Smooth muscle cell (in vitro differentiated cells): ENCODE data around the gene TNS3. TPM values are rescaled to one million over a fixed set of nuclear protein-coding genes. Genes with fewer than 3 reads are reported as not detected.

Source experiments
- DNase-seq: peaks from one replicate; lab custom pipeline; 2025; ENCODE audit not compliant: unreplicated experiment; lab: John Stamatoyannopoulos, UW
- H2AFZ ChIP-seq: fragments of 200-600 bp; sonication (generic); 2 replicates; pipeline ENCODE4 v1.6.0; 2016; ENCODE audit warnings: antibody characterized with exemption, low read depth, mild to moderate bottlenecking
- H3F3A ChIP-seq: fragments of 200-600 bp; sonication (generic); 2 replicates; pipeline ENCODE4 v1.6.0; 2017; ENCODE audit warnings: antibody characterized with exemption, low read depth
- H3K27ac ChIP-seq: fragments of 200-600 bp; sonication (generic); 2 replicates; pipeline ENCODE4 v1.5.1; 2016; ENCODE audit warnings: low read depth, mild to moderate bottlenecking
- H3K27me3 ChIP-seq: fragments of 200-600 bp; sonication (generic); 2 replicates; pipeline ENCODE4 v1.6.1; 2016; ENCODE audit warnings: low read depth, mild to moderate bottlenecking
- H3K36me3 ChIP-seq: fragments of 200-600 bp; sonication (generic); 2 replicates; pipeline ENCODE4 v1.5.1; 2016; ENCODE audit warnings: low read depth
- H3K4me1 ChIP-seq: fragments of 200-600 bp; sonication (generic); 2 replicates; pipeline ENCODE4 v1.5.1; 2016; ENCODE audit warnings: low read depth
- H3K4me2 ChIP-seq: fragments of 200-600 bp; sonication (generic); 2 replicates; pipeline ENCODE4 v1.6.0; 2016; ENCODE audit warnings: mild to moderate bottlenecking
- H3K4me3 ChIP-seq: fragments of 200-600 bp; sonication (generic); 2 replicates; pipeline ENCODE4 v1.5.1; 2016; ENCODE audit warnings: mild to moderate bottlenecking
- H3K79me2 ChIP-seq: fragments of 200-600 bp; sonication (generic); 2 replicates; pipeline ENCODE4 v1.6.0; 2016; ENCODE audit warnings: low read depth, mild to moderate bottlenecking
- H3K9ac ChIP-seq: fragments of 200-600 bp; sonication (generic); 2 replicates; pipeline ENCODE4 v1.6.0; 2016; ENCODE audit warnings: low read depth
- H3K9me3 ChIP-seq: fragments of 200-600 bp; sonication (generic); replicated peaks from 2 replicates; pipeline ENCODE4 v1.5.1; 2016; ENCODE audit warnings: low read depth
- H4K20me1 ChIP-seq: fragments of 200-600 bp; sonication (generic); 2 replicates; pipeline ENCODE4 v1.6.0; 2016; ENCODE audit warnings: low read depth
- CTCF ChIP-seq: fragments of 200-600 bp; sonication (generic); IDR thresholded peaks from 2 replicates; pipeline ENCODE4 v1.5.1; 2017; ENCODE audit warnings: borderline replicate concordance, mild to moderate bottlenecking, antibody characterized with exemption; ENCODE audit not compliant: insufficient read depth, poor library complexity, severe bottlenecking
- WGBS: methylation state at CpG from one replicate; pipeline ENCODE4 v1.1.7; 2016; ENCODE audit warnings: low lambda C conversion rate; 5-methylcytosine and 5-hydroxymethylcytosine counted together
- polyA plus RNA-seq: library from polyadenylated mRNA; unstranded; fragments of >200 nt; fragmentation: Nextera tagmentation; extraction: Ambion mirVana; gene quantifications from 2 replicates; pipeline ENCODE4 v1.2.1, GENCODE V29; 2016
- total RNA-seq: library from RNA; depleted of rRNA; stranded (reverse); fragments of >200 nt; gene quantifications from 2 replicates; pipeline ENCODE4 v1.2.3, GENCODE V29; 2014

The TNS3 gene
- total and polyA plus RNA-seq, 2 experiments from 2014 or later, result 32.6 to 50.5 TPM

- H2AFZ ChIP-seq, result no peak overlapping the region
- TF ChIP-seq CTCF, result no peak
- no peak overlapping the region for H3K27ac ChIP-seq
- no peaks in the 10 kb centered on the region for H3K27me3 ChIP-seq
- H3K4me2 ChIP-seq, result no peak overlapping the region
- 96% methylated on average over 6 of the region's 6 CpGs for WGBS
- DNase-seq, result no peak
- peaks cover 8% of the 10 kb centered on the region for H3K36me3 ChIP-seq
- H3K4me1 ChIP-seq, result no peaks in the 10 kb centered on the region
- no peaks in the 10 kb centered on the region for H3K9me3 ChIP-seq
- no peak overlapping the region for H3K4me3 ChIP-seq
- H3K9ac ChIP-seq, result no peak overlapping the region
- no peaks in the 10 kb centered on the region for H4K20me1 ChIP-seq
- no peaks in the 10 kb centered on the region for H3K79me2 ChIP-seq
- no peaks in the 10 kb centered on the region for H3F3A ChIP-seq
These were observed 307.7 kb downstream of the TNS3 start for GRCh38 chr7:47273974-47274766.

- H3K79me2 ChIP-seq, result no peaks in the 10 kb centered on the region
- H3K27ac ChIP-seq, result no peak overlapping the region
- DNase-seq, result no peak
- no peaks in the 10 kb centered on the region for H3K27me3 ChIP-seq
- no peak for TF ChIP-seq CTCF
- H3K9ac ChIP-seq, result no peak overlapping the region
- H2AFZ ChIP-seq, result no peak overlapping the region
- H3K9me3 ChIP-seq, result no peaks in the 10 kb centered on the region
- WGBS, result 98% methylated on average over 4 of the region's 4 CpGs
- H3F3A ChIP-seq, result no peaks in the 10 kb centered on the region
- H4K20me1 ChIP-seq, result no peaks in the 10 kb centered on the region
- H3K36me3 ChIP-seq, result peaks cover 8% of the 10 kb centered on the region
- no peak overlapping the region for H3K4me2 ChIP-seq
- H3K4me1 ChIP-seq, result no peaks in the 10 kb centered on the region
- H3K4me3 ChIP-seq, result no peak overlapping the region
These were observed 308.8 kb downstream of the TNS3 start for GRCh38 chr7:47273088-47273487.

DNA sequence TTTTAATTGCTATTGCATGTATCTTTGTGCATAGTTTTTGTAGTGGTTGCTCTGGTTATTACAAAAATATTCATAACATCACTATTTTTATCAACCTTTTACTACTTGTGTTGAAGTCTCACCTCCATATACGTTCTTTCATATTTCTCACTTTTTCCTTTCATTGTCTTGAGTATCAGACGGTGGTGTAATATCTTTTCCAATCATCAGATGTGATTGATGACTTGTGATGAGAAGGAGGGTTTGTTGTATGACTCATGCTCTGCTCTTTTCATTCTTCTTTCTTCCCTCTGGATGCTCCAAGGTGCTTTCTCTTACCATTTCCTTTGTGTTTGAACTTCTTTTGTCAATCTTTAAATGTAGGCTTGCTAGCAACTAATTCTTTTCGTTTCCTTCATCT, 310.2 kb downstream of the TNS3 start:
- no peak overlapping the region for H3K4me3 ChIP-seq

More for the DNA sequence above, 310.2 kb downstream of the TNS3 start:
- Histone ChIP-seq H3K9me3 (no peaks in the 10 kb centered on the region), H3K27me3 (no peaks in the 10 kb centered on the region), H3K4me2 (no peak overlapping the region), H3K27ac (no peak overlapping the region), H2AFZ (no peak overlapping the region), H3K79me2 (no peaks in the 10 kb centered on the region), H3K36me3 (no peaks in the 10 kb centered on the region), H3F3A (no peaks in the 10 kb centered on the region), H3K4me1 (no peaks in the 10 kb centered on the region), H3K9ac (no peak overlapping the region), H4K20me1 (no peaks in the 10 kb centered on the region)
- WGBS, result 90% methylated on average over 3 of the region's 3 CpGs
- no peak for DNase-seq
- TF ChIP-seq CTCF, result no peak
